ENCODE results near the gene DENND1A.

GRCh38 chr9:123722378-123722777 is 207.5 kb downstream of the DENND1A start:
- TF ChIP-seq CTCF (IDR thresholded peaks at IDR 0.05; ENCODE audit: insufficient read depth, low read length, poor library complexity, severe bottlenecking) (no peak), EZH2phosphoT487 (conservative IDR thresholded peaks at IDR 0.05; ENCODE audit: low read length) (no peak)

All from SU-DHL-6 (cell line).